Upper lobe of left lung (tissue), 6 donors: ENCODE measurements around the gene PPP6R3. TPM values are rescaled to one million over a fixed set of nuclear protein-coding genes. Genes with fewer than 3 reads are reported as not detected.

Experiments used
- ATAC-seq, 2 donors: fragments of 200-7000 bp; cut with Tn5 transposase; one replicate each; pipeline ENCODE4 v1.9.1; 2022; ENCODE audit warnings: mild to moderate bottlenecking in 2 of 2, moderate library complexity in 2 of 2; ENCODE audit not compliant: low FRiP score in 2 of 2
- DNase-seq, 2 donors: peaks; one replicate each; pipeline ENCODE4 v3.0.0-alpha.2; 2019 to 2020
- H3K27ac ChIP-seq, 4 donors: fragments of 200-600 bp; sonication (generic); one replicate each; pipeline ENCODE4 v1.5.1; 2016 to 2019
- H3K27me3 ChIP-seq, 4 donors: fragments of 200-600 bp; sonication (generic); one replicate each; pipeline ENCODE4 v1.5.1; 2017 to 2019
- H3K36me3 ChIP-seq, 4 donors: fragments of 200-600 bp; sonication (generic); one replicate each; pipeline ENCODE4 v1.5.1; 2016 to 2019
- H3K4me1 ChIP-seq, 4 donors: fragments of 200-600 bp; sonication (generic); one replicate each; pipeline ENCODE4 v1.5.1; 2018 to 2019
- H3K4me3 ChIP-seq, 4 donors: fragments of 200-600 bp; sonication (generic); one replicate each; pipeline ENCODE4 v1.5.1; 2017 to 2019; ENCODE audit warnings: mild to moderate bottlenecking in 2 of 4, moderate library complexity in 1 of 4
- H3K9me3 ChIP-seq, 4 donors: fragments of 200-600 bp; sonication (generic); one replicate each; pipeline ENCODE4 v1.5.1; 2018 to 2019
- CTCF ChIP-seq, 6 experiments: fragments of 450-650 bp in 4 of 6; fragments of 200-600 bp in 2 of 6; sonication (generic) in 2 of 6; IDR thresholded peaks; one replicate each; pipeline ENCODE4 v1.5.1; 2016 to 2019; ENCODE audit warnings: antibody characterized with exemption in 6 of 6
- EP300 ChIP-seq, 4 donors: sonication (generic); formaldehyde crosslinking; IDR thresholded peaks; one replicate each; pipeline ENCODE4 v1.5.1; 2017; ENCODE audit warnings: antibody characterized with exemption in 4 of 4, control low read depth in 2 of 4
- POLR2A ChIP-seq, 4 donors: fragments of 450-650 bp; IDR thresholded peaks; one replicate each; pipeline ENCODE4 v1.5.1; 2016 to 2017; ENCODE audit warnings: antibody characterized with exemption in 4 of 4, mild to moderate bottlenecking in 2 of 4
- POLR2AphosphoS5 ChIP-seq, 2 donors: sonication (generic); formaldehyde crosslinking; IDR thresholded peaks; one replicate each; pipeline ENCODE4 v1.5.1; 2017; ENCODE audit warnings: antibody characterized with exemption in 2 of 2
- WGBS, 2 donors: methylation state at CpG; one replicate each; pipeline ENCODE4 v1.1.5; 2017 to 2018; 5-methylcytosine and 5-hydroxymethylcytosine counted together
- total RNA-seq, 6 donors: library from RNA; depleted of rRNA in 4 of 6; stranded (reverse); fragments of >200 nt in 4 of 6; gene quantifications; one replicate each; pipeline versions ENCODE4 v1.1.0 to v1.2.1, GENCODE V29; 2016 to 2021
- donor health status: DM: no; HTN: no; CAD: no; lungs with moderate emphysema.
- donor health status: DM: no; HTN: yes; CAD: no; lungs with severe emphysema.

PPP6R3 gene
- 100 to 1,000 TPM in 4 of 6 donors, 10 to 100 TPM in 2; 75.7 to 195 (median 114) TPM for total RNA-seq

- no peaks in the 10 kb centered on the region for H3K9me3 ChIP-seq
- TF ChIP-seq EP300 (IDR thresholded peaks at IDR 0.05), result no peak
- peak in 3 of 4 donors; percentile 72 to 81 (median 73) for TF ChIP-seq POLR2A (IDR thresholded peaks at IDR 0.05)
- TF ChIP-seq CTCF (IDR thresholded peaks at IDR 0.05), result peak in 2 of 6 experiments; percentile 17 to 26
- TF ChIP-seq POLR2AphosphoS5 (IDR thresholded peaks at IDR 0.05), result peak; percentile 83 to 88
- peaks cover 41 to 53% (median 44%) of the 10 kb centered on the region in 4 donors for H3K4me1 ChIP-seq
- peak within 1 kb of the TSS; percentile 76 to 94 (median 92) for H3K4me3 ChIP-seq
- peak within 1 kb of the TSS; percentile 96 to 99 (median 98) for H3K27ac ChIP-seq
- WGBS, 2 donors, result 0 to 1% methylated on average over 10 to 44 of the region's 92 CpGs
- H3K36me3 ChIP-seq, result no peaks in the 10 kb centered on the region
- ATAC-seq (peak; percentile 10 to 75), DNase-seq (peak in 1 of 2 donors; percentile 93)
- H3K27me3 ChIP-seq, result no peaks in the 10 kb centered on the region
Observed at GRCh38 chr11:68460741-68461574, at the start of gene PPP6R3. TSS of gene PPP6R3 (plus strand) at chr11:68460752. CDS start at chr11:68537665, 76,913 bp downstream.

- Histone ChIP-seq H3K4me1 (peaks cover 2 to 8% (median 4%) of the 10 kb centered on the region in 4 donors), H3K4me3 (no peak overlapping the region), H3K9me3 (no peaks in the 10 kb centered on the region), H3K27ac (peak overlapping the region in 2 of 4 donors; percentile 8 to 55), H3K27me3 (no peaks in the 10 kb centered on the region), H3K36me3 (peaks cover 9 to 60% (median 43%) of the 10 kb centered on the region in 4 donors)
- TF ChIP-seq POLR2A (IDR thresholded peaks at IDR 0.05) (no peak), CTCF (IDR thresholded peaks at IDR 0.05) (no peak), EP300 (IDR thresholded peaks at IDR 0.05) (no peak), POLR2AphosphoS5 (IDR thresholded peaks at IDR 0.05) (no peak)
- 89% methylated on average over 17 of the region's 17 CpGs; no CpG with 5 or more reads in 1 of the 2 donors for WGBS, 2 donors
- peak in 1 of 2 donors; percentile 80 for DNase-seq
- ATAC-seq, result peak in 1 of 2 donors; percentile 1
Observed at GRCh38 chr11:68411501-68411991, 49.0 kb upstream of the PPP6R3 start.

- no peak for TF ChIP-seq POLR2AphosphoS5 (IDR thresholded peaks at IDR 0.05)
- TF ChIP-seq POLR2A (IDR thresholded peaks at IDR 0.05), result no peak
- TF ChIP-seq EP300 (IDR thresholded peaks at IDR 0.05), result no peak
- no peak for ATAC-seq
- peaks cover 9 to 66% (median 43%) of the 10 kb centered on the region in 4 donors for H3K36me3 ChIP-seq
- H3K4me3 ChIP-seq, result no peak overlapping the region
- H3K27ac ChIP-seq, result peak overlapping the region in 1 of 4 donors; percentile 55
- peaks cover 0 to 4% (median 0%) of the 10 kb centered on the region in 4 donors for H3K4me1 ChIP-seq
- peak in 1 of 2 donors; percentile 43 for DNase-seq
- no peaks in the 10 kb centered on the region for H3K27me3 ChIP-seq
- 83 to 84% methylated on average over 14 to 24 of the region's 24 CpGs for WGBS, 2 donors
- H3K9me3 ChIP-seq, result no peaks in the 10 kb centered on the region
Observed at GRCh38 chr11:68412593-68413475, 47.7 kb upstream of the PPP6R3 start.

- ATAC-seq (no peak), DNase-seq (peak in 1 of 2 donors; percentile 77)
- Histone ChIP-seq H3K9me3 (no peaks in the 10 kb centered on the region), H3K36me3 (peaks cover 9 to 66% (median 46%) of the 10 kb centered on the region in 4 donors), H3K27ac (peak overlapping the region in 1 of 4 donors; percentile 44), H3K4me1 (peaks cover 0 to 4% (median 0%) of the 10 kb centered on the region in 4 donors), H3K4me3 (no peak overlapping the region), H3K27me3 (no peaks in the 10 kb centered on the region)
- WGBS, 2 donors, result 88 to 94% methylated on average over 8 to 27 of the region's 27 CpGs
- TF ChIP-seq CTCF (IDR thresholded peaks at IDR 0.05) (no peak), EP300 (IDR thresholded peaks at IDR 0.05) (no peak), POLR2A (IDR thresholded peaks at IDR 0.05) (no peak), POLR2AphosphoS5 (IDR thresholded peaks at IDR 0.05) (no peak)
Observed at GRCh38 chr11:68413591-68413999, 47.0 kb upstream of the PPP6R3 start.
